H54 (cell line): ENCODE data around the gene TMEM205.
A peak's percentile ranks its signal among the peaks of the same experiment; 100 is the strongest.

Experiments used
- DNase-seq: peaks from one replicate; pipeline ENCODE4 v3.0.0; 2011; ENCODE audit warnings: low spot score, mixed read lengths; ENCODE audit not compliant: insufficient read length
- FAIRE-seq: peaks from 3 replicates; lab custom pipeline; 2011; peaks lifted over from hg19 to GRCh38; lab: Jason Lieb, UNC
- POLR2A ChIP-seq: IDR thresholded peaks from 2 replicates; pipeline ENCODE4 v1.6.1; 2011; ENCODE audit warnings: low read depth, mild to moderate bottlenecking, low read length

TMEM205 gene

GRCh38 chr19:11377756-11378155 is 31.7 kb upstream of the TMEM205 start:
- DNase-seq (no peak), FAIRE-seq (no peak)
- TF ChIP-seq POLR2A = no peak

- TF ChIP-seq POLR2A = no peak
- DNase-seq (no peak), FAIRE-seq (no peak)
Observed at GRCh38 chr19:11377237-11377636, 31.2 kb upstream of the TMEM205 start.

GRCh38 chr19:11375143-11375948 is 29.3 kb upstream of the TMEM205 start:
- FAIRE-seq (no peak), DNase-seq (no peak)
- TF ChIP-seq POLR2A = no peak

- FAIRE-seq = peak; percentile 87
- TF ChIP-seq POLR2A = peak; percentile 55
- peak; percentile 97 for DNase-seq
Observed at GRCh38 chr19:11374433-11375142, 28.5 kb upstream of the TMEM205 start, which contains the start of gene SWSAP1. SWSAP1 (plus strand) TSS chr19:11374666; CDS start chr19:11374681, 15 bp downstream.

GRCh38 chr19:11373885-11374432 is 27.9 kb upstream of the TMEM205 start:
- FAIRE-seq (no peak), DNase-seq (no peak)
- TF ChIP-seq POLR2A = no peak

GRCh38 chr19:11373166-11373884 is 27.3 kb upstream of the TMEM205 start:
- no peak for TF ChIP-seq POLR2A
- FAIRE-seq (no peak), DNase-seq (no peak)

GRCh38 chr19:11370744-11371143 is 24.7 kb upstream of the TMEM205 start:
- DNase-seq = no peak
- TF ChIP-seq POLR2A = no peak
- no peak for FAIRE-seq

- no peak for TF ChIP-seq POLR2A
- FAIRE-seq (no peak), DNase-seq (no peak)
Observed at GRCh38 chr19:11367528-11367927, 21.5 kb upstream of the TMEM205 start.

- TF ChIP-seq POLR2A = no peak
- no peak for FAIRE-seq
- DNase-seq = no peak
Observed at GRCh38 chr19:11365557-11366117, 19.6 kb upstream of the TMEM205 start.

- DNase-seq (no peak), FAIRE-seq (no peak)
- TF ChIP-seq POLR2A = no peak
Observed at GRCh38 chr19:11364935-11365334, 18.9 kb upstream of the TMEM205 start.

GRCh38 chr19:11364296-11364904 is 18.3 kb upstream of the TMEM205 start:
- DNase-seq (no peak), FAIRE-seq (no peak)
- no peak for TF ChIP-seq POLR2A

GRCh38 chr19:11363881-11364280 is 17.8 kb upstream of the TMEM205 start:
- FAIRE-seq (no peak), DNase-seq (no peak)
- no peak for TF ChIP-seq POLR2A
